NCI-H1436 treated with DMSO at 0.1 percent for 48 hours (cell line): ENCODE measurements around the gene TNS3.
"Not testable (repeated sequence)": the region's sequence is repeated elsewhere in the genome, so short reads cannot be mapped to it uniquely, and the experiment has no call there.

Experiments
- DNase-seq: peaks from one replicate; lab custom pipeline; 2025; lab: John Stamatoyannopoulos, UW

TNS3 gene

GRCh38 chr7:47449810-47450590 is 131.9 kb downstream of the TNS3 start:
- DNase-seq = no peak

GRCh38 chr7:47448971-47449370 is 132.9 kb downstream of the TNS3 start:
- no peak for DNase-seq

GRCh38 chr7:47447621-47448349 is 134.1 kb downstream of the TNS3 start:
- no peak for DNase-seq

- no peak for DNase-seq
Measured at GRCh38 chr7:47446871-47447466, 134.9 kb downstream of the TNS3 start.

- DNase-seq = no peak
Measured at GRCh38 chr7:47444376-47445098, 137.4 kb downstream of the TNS3 start.

- DNase-seq = no peak
Measured at GRCh38 chr7:47443049-47443448, 138.9 kb downstream of the TNS3 start.

- no peak for DNase-seq
Measured at GRCh38 chr7:47442605-47442865, 139.4 kb downstream of the TNS3 start.

GRCh38 chr7:47441796-47442604 is 139.9 kb downstream of the TNS3 start:
- no peak for DNase-seq

GRCh38 chr7:47441048-47441447 is 140.9 kb downstream of the TNS3 start:
- DNase-seq = not testable (repeated sequence)

- DNase-seq = no peak
Measured at GRCh38 chr7:47440320-47440719, 141.6 kb downstream of the TNS3 start.

- DNase-seq = no peak
Measured at GRCh38 chr7:47439181-47439667, 142.7 kb downstream of the TNS3 start.

GRCh38 chr7:47438411-47439029 is 143.4 kb downstream of the TNS3 start:
- no peak for DNase-seq

GRCh38 chr7:47435889-47436312 is 146.0 kb downstream of the TNS3 start:
- no peak for DNase-seq

GRCh38 chr7:47433564-47433895 is 148.4 kb downstream of the TNS3 start:
- no peak for DNase-seq

- DNase-seq = no peak
Measured at GRCh38 chr7:47432671-47433563, 149.0 kb downstream of the TNS3 start.

GRCh38 chr7:47430422-47430821 is 151.5 kb downstream of the TNS3 start:
- DNase-seq = no peak

- no peak for DNase-seq
Measured at GRCh38 chr7:47428768-47429472, 153.0 kb downstream of the TNS3 start.

- DNase-seq = no peak
Measured at GRCh38 chr7:47428052-47428767, 153.7 kb downstream of the TNS3 start.
